Measurements from ENCODE around the gene TRMT1L.

GRCh38 chr1:185080422-185080821 lies 76.3 kb downstream of the TRMT1L start:
- TF ChIP-seq CTCF (conservative IDR thresholded peaks at IDR 0.05; ENCODE audit: low read depth, low read length): no peak
- no peak for TF ChIP-seq EZH2 (IDR thresholded peaks at IDR 0.05; ENCODE audit: low read length, unreplicated experiment)
